CD14-positive monocyte (primary cell): ENCODE data around the gene TREX2. TPM values are rescaled to one million over a fixed set of nuclear protein-coding genes. Genes with fewer than 3 reads are reported as not detected.

ENCODE experiments used
- DNase-seq, 3 donors: peaks; one replicate each; pipeline ENCODE4 v3.0.0-alpha.2; 2011 to 2022
- H2AFZ ChIP-seq: 2 replicates; pipeline ENCODE4 v1.6.0; 2012; ENCODE audit warnings: mild to moderate bottlenecking, low read depth, low read length, inconsistent platforms; ENCODE audit not compliant: insufficient read depth, poor library complexity, severe bottlenecking
- H3K27ac ChIP-seq, 2 donors: 1 replicate in 1 of 2; 2 replicates in 1 of 2; pipeline ENCODE4 v1.5.1; 2012 to 2013; ENCODE audit warnings: low read length in 2 of 2, control low read depth in 1 of 2, inconsistent platforms in 1 of 2, low read depth in 1 of 2, mild to moderate bottlenecking in 1 of 2
- H3K27me3 ChIP-seq, 2 donors: one replicate each; pipeline versions ENCODE4 v1.6.0 to v1.6.1; 2011 to 2013; ENCODE audit warnings: low read length in 2 of 2; ENCODE audit not compliant: control insufficient read depth in 2 of 2, insufficient read depth in 2 of 2
- H3K36me3 ChIP-seq, 2 donors: replicated peaks in 1 of 2; 1 replicate in 1 of 2; 2 replicates in 1 of 2; pipeline versions ENCODE4 v1.5.1 to v1.6.1; 2012 to 2013; ENCODE audit warnings: low read length in 2 of 2, control low read depth in 1 of 2, inconsistent platforms in 1 of 2, mild to moderate bottlenecking in 1 of 2; ENCODE audit not compliant: insufficient read depth in 2 of 2, control insufficient read depth in 1 of 2
- H3K4me1 ChIP-seq, 2 donors: 1 replicate in 1 of 2; 2 replicates in 1 of 2; pipeline versions ENCODE4 v1.5.1 to v1.6.1; 2012 to 2013; ENCODE audit warnings: low read length in 2 of 2, control low read depth in 1 of 2, inconsistent platforms in 1 of 2, mild to moderate bottlenecking in 1 of 2, moderate library complexity in 1 of 2; ENCODE audit not compliant: insufficient read depth in 2 of 2, control insufficient read depth in 1 of 2
- H3K4me2 ChIP-seq: replicated peaks from 2 replicates; pipeline ENCODE3; 2012; ENCODE audit warnings: low read length, moderate library complexity, mild to moderate bottlenecking; ENCODE audit not compliant: poor library complexity, severe bottlenecking; ENCODE audit errors: extremely low read depth
- H3K4me3 ChIP-seq, 3 experiments: fragments of 200-600 bp in 1 of 3; sonication (generic) in 1 of 3; replicated peaks in 1 of 3; 1 replicate in 2 of 3; 2 replicates in 1 of 3; pipeline ENCODE4 v1.5.1; 2011 to 2013; ENCODE audit warnings: low read length in 3 of 3, mild to moderate bottlenecking in 3 of 3, control low read depth in 2 of 3, low read depth in 2 of 3, inconsistent platforms in 1 of 3, moderate library complexity in 1 of 3
- H3K79me2 ChIP-seq: 2 replicates; pipeline ENCODE4 v1.6.0; 2012; ENCODE audit warnings: mild to moderate bottlenecking, control low read depth, inconsistent platforms, low read length, moderate library complexity; ENCODE audit not compliant: insufficient read depth
- H3K9ac ChIP-seq: 2 replicates; pipeline ENCODE4 v1.6.0; 2017; ENCODE audit warnings: low read length, mild to moderate bottlenecking; ENCODE audit not compliant: insufficient read depth, poor library complexity, severe bottlenecking
- H3K9me3 ChIP-seq, 2 donors: replicated peaks in 1 of 2; 1 replicate in 1 of 2; 2 replicates in 1 of 2; pipeline versions ENCODE4 v1.5.1 to v1.6.1; 2012 to 2013; ENCODE audit warnings: low read length in 2 of 2, control low read depth in 1 of 2; ENCODE audit not compliant: control insufficient read depth in 1 of 2, insufficient read depth in 1 of 2
- H4K20me1 ChIP-seq: 2 replicates; pipeline ENCODE4 v1.6.0; 2012; ENCODE audit warnings: mild to moderate bottlenecking, low read length, control low read depth, moderate library complexity; ENCODE audit not compliant: insufficient read depth
- H3K27ac Mint-ChIP-seq, 7 donors: one replicate each; pipeline ENCODE4 v1.8.0; 2020; ENCODE audit warnings: mild to moderate bottlenecking in 7 of 7, mixed read lengths in 7 of 7, moderate library complexity in 6 of 7, inconsistent platforms in 2 of 7
- H3K27me3 Mint-ChIP-seq, 3 donors: one replicate each; pipeline ENCODE4 v1.8.0; 2021 to 2022; ENCODE audit warnings: low read depth in 3 of 3, mild to moderate bottlenecking in 3 of 3, mixed read lengths in 3 of 3, moderate library complexity in 3 of 3, inconsistent platforms in 1 of 3
- H3K36me3 Mint-ChIP-seq, 2 donors: one replicate each; pipeline ENCODE4 v1.8.0; 2020; ENCODE audit warnings: mixed read lengths in 2 of 2, inconsistent platforms in 1 of 2, mild to moderate bottlenecking in 1 of 2
- H3K4me1 Mint-ChIP-seq: one replicate; pipeline ENCODE4 v1.8.0; 2020; ENCODE audit warnings: mild to moderate bottlenecking, mixed read lengths
- H3K4me3 Mint-ChIP-seq, 2 donors: one replicate each; pipeline ENCODE4 v1.8.0; 2020; ENCODE audit warnings: mild to moderate bottlenecking in 2 of 2, mixed read lengths in 2 of 2, moderate library complexity in 1 of 2
- H3K9me3 Mint-ChIP-seq, 7 donors: one replicate each; pipeline ENCODE4 v1.8.0; 2020 to 2022; ENCODE audit warnings: mixed read lengths in 7 of 7, mild to moderate bottlenecking in 6 of 7, moderate library complexity in 6 of 7, inconsistent platforms in 2 of 7
- WGBS: methylation state at CpG from one replicate; pipeline ENCODE4 v1.1.5; 2013; ENCODE audit warnings: missing lambda C conversion rate; ENCODE audit not compliant: insufficient coverage; 5-methylcytosine and 5-hydroxymethylcytosine counted together
- intact Hi-C, 2 donors: fragments of 100-400 bp; cut with micrococcal nuclease; formaldehyde crosslinking; loops; one replicate each; pipeline versions ENCODE4 v1.15.0 to v1.15.1; 2023
- polyA plus RNA-seq, 3 donors: library from polyadenylated mRNA; depleted of rRNA in 1 of 3; unstranded in 2 of 3; stranded (reverse) in 1 of 3; fragments of 300-500 nt in 2 of 3; fragments of >200 nt in 1 of 3; fragmentation: Illumina TruSeq in 2 of 3; gene quantifications; 1 replicate in 2 of 3; 2 replicates in 1 of 3; pipeline ENCODE4 v1.2.3, GENCODE V29; 2012 to 2021
- TF ChIP-seq, protein P1 (sequence below): fragments of 200-600 bp; IDR thresholded peaks from one replicate; pipeline ENCODE4 v1.8.0; 2022; ENCODE audit warnings: antibody characterized with exemption, mild to moderate bottlenecking

The TREX2 gene
- polyA plus RNA-seq, 3 donors, result 1.5 TPM; not detected in 2

GRCh38 chrX:153494541-153495361 lies 48.9 kb upstream of the TREX2 start, which contains the start of gene BGN:
BGN (plus strand) TSS chrX:153494980; CDS start chrX:153504632, 9,652 bp downstream.
- Mint-ChIP-seq H3K4me1 (peaks cover 2% of the 10 kb centered on the region), H3K9me3 (peaks cover 0 to 6% (median 0%) of the 10 kb centered on the region in 7 donors), H3K27ac (no peak within 1 kb of the TSS), H3K36me3 (no peaks in the 10 kb centered on the region), H3K4me3 (peak within 1 kb of the TSS in 1 of 2 donors; percentile 74), H3K27me3 (peaks cover 15 to 29% (median 18%) of the 10 kb centered on the region in 3 donors)
- TF ChIP-seq, protein P1, sequence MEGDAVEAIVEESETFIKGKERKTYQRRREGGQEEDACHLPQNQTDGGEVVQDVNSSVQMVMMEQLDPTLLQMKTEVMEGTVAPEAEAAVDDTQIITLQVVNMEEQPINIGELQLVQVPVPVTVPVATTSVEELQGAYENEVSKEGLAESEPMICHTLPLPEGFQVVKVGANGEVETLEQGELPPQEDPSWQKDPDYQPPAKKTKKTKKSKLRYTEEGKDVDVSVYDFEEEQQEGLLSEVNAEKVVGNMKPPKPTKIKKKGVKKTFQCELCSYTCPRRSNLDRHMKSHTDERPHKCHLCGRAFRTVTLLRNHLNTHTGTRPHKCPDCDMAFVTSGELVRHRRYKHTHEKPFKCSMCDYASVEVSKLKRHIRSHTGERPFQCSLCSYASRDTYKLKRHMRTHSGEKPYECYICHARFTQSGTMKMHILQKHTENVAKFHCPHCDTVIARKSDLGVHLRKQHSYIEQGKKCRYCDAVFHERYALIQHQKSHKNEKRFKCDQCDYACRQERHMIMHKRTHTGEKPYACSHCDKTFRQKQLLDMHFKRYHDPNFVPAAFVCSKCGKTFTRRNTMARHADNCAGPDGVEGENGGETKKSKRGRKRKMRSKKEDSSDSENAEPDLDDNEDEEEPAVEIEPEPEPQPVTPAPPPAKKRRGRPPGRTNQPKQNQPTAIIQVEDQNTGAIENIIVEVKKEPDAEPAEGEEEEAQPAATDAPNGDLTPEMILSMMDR, result no peak
- no peak within 1 kb of the TSS for H3K9ac ChIP-seq
- H2AFZ ChIP-seq, result no peak within 1 kb of the TSS
- H4K20me1 ChIP-seq, result no peaks in the 10 kb centered on the region
- H3K36me3 ChIP-seq, result no peaks in the 10 kb centered on the region
- WGBS, result 16% methylated on average over 20 of the region's 41 CpGs
- DNase-seq, result no peak
- H3K79me2 ChIP-seq, result no peaks in the 10 kb centered on the region
- H3K27ac ChIP-seq, result no peak within 1 kb of the TSS
- no peak within 1 kb of the TSS for H3K4me3 ChIP-seq
- no peaks in the 10 kb centered on the region for H3K4me1 ChIP-seq
- H3K27me3 ChIP-seq, result peaks cover 0 to 8% of the 10 kb centered on the region in 2 donors
- H3K9me3 ChIP-seq, result no peaks in the 10 kb centered on the region
- intact Hi-C loops, result no loop called here
- H3K4me2 ChIP-seq, result no peak within 1 kb of the TSS

DNA sequence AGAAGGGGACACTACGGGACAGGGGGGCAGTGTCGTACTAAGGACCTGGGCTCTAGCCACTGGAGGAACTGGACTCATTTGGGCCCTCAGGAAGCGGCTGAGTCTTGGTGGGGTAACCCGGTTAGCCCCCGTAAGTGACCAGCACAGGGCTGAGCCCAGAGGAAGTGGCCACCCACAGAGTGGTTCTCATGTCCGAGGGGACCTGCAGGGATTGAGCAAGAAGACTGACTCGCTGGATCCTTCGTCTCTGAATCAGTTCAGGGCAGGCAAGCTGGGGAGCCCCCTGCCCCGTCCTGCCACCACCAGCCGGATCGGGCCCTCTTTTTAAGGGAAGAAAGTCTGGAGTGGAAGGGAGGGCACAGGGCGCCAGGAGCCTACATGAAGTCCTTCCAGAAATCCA lies 48.2 kb upstream of the TREX2 start:
- peaks cover 15 to 29% (median 17%) of the 10 kb centered on the region in 3 donors for H3K27me3 Mint-ChIP-seq
- H3K27ac Mint-ChIP-seq, result no peak overlapping the region
- H3K4me1 Mint-ChIP-seq, result peaks cover 2% of the 10 kb centered on the region
- DNase-seq, result no peak
- no peak overlapping the region for H3K9ac ChIP-seq
- H3K4me3 ChIP-seq, result no peak overlapping the region
- no peaks in the 10 kb centered on the region for H3K4me1 ChIP-seq
- 54% methylated on average over 3 of the region's 12 CpGs for WGBS
- no peaks in the 10 kb centered on the region for H3K9me3 ChIP-seq
- no peaks in the 10 kb centered on the region for H3K36me3 ChIP-seq
- H3K79me2 ChIP-seq, result no peaks in the 10 kb centered on the region
- no peak overlapping the region for H3K4me3 Mint-ChIP-seq
- peaks cover 0 to 8% of the 10 kb centered on the region in 2 donors for H3K27me3 ChIP-seq
- peaks cover 0 to 6% (median 0%) of the 10 kb centered on the region in 7 donors for H3K9me3 Mint-ChIP-seq
- TF ChIP-seq, protein P1, result no peak
- no peaks in the 10 kb centered on the region for H3K36me3 Mint-ChIP-seq
- intact Hi-C loops, result no loop called here
- no peak overlapping the region for H3K4me2 ChIP-seq
- H3K27ac ChIP-seq, result no peak overlapping the region
- no peaks in the 10 kb centered on the region for H4K20me1 ChIP-seq
- no peak overlapping the region for H2AFZ ChIP-seq
